ENCODE measurements around the gene STAT3. TPM values are rescaled to one million over a fixed set of nuclear protein-coding genes. Genes with fewer than 3 reads are reported as not detected.
"Not testable (repeated sequence)": the region's sequence is repeated elsewhere in the genome, so short reads cannot be mapped to it uniquely, and the experiment has no call there.

Gene STAT3
- total and polyA plus RNA-seq, 5 donors: 46.9 to 192 (median 102) TPM

- Histone ChIP-seq H3K27ac (ENCODE audit: low read length) (no peak overlapping the region), H3K9me3 (ENCODE audit: control insufficient read depth, low read length) (no peaks in the 10 kb centered on the region), H3K27me3 (ENCODE audit: control insufficient read depth, insufficient read depth) (no peaks in the 10 kb centered on the region), H3K4me1 (ENCODE audit: control insufficient read depth, insufficient read depth, low read length) (no peaks in the 10 kb centered on the region), H3K4me3 (ENCODE audit: low read length) (no peak overlapping the region)
- DNase-seq (no peak), ATAC-seq (no peak)
- intact Hi-C loops (cut with DNase I): no loop called here
- 98% methylated on average over 1 of the region's 1 CpG for WGBS
Observed at GRCh38 chr17:42333053-42333452, 55.2 kb downstream of the STAT3 start.

DNA sequence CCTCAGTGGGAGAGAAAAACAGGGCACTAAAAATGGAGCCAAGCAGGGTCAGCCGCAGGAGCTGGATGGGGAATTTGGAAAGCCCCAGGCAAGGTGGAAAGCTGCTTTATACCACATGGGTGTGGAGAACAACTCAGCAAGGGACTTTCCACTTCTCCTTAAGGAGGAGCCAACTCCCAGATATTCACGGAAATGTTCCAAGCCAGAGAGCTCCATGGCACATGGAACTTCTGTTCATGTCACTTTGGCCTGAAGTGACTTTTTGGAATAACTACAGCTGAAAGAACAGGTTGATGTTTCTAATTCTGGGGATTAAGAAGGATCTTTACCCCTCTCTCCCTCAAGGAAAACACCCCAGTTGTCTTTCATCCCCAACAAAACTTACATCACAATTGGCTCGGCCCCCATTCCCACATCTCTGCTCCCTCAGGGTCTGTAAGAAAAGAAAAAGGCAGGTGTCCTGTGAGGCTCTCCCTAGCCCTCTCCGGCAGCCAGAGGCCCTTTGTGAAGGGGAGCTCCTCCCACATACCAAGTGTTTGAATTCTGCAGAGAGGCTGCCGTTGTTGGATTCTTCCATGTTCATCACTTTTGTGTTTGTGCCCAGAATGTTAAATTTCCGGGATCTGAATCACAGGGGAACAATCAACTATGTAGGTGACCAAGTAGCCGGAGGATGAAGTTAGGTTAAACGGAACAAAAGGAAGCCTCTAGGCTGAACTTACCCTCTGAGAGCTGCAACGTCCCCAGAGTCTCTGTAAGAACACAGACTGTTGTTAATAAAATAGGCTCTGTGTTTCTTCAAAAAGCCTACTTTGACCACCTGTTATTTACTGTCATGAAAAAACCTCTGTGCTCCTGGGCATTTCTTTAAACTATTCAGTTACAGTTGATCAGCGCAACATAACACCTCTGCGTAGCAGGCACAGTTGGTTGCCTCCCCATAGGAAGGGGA, 58.9 kb downstream of the STAT3 start:
- DNase-seq: no peak
- peak; percentile 66 to 75 for ATAC-seq
- WGBS: 40% methylated on average over 11 of the region's 11 CpGs
- Histone ChIP-seq H3K4me3 (ENCODE audit: low read length) (no peak overlapping the region), H3K9me3 (ENCODE audit: control insufficient read depth, low read length) (no peaks in the 10 kb centered on the region), H3K27me3 (ENCODE audit: control insufficient read depth, insufficient read depth) (no peaks in the 10 kb centered on the region), H3K27ac (ENCODE audit: low read length) (no peak overlapping the region), H3K4me1 (ENCODE audit: control insufficient read depth, insufficient read depth, low read length) (no peaks in the 10 kb centered on the region)
- intact Hi-C loops (cut with DNase I): loop anchor here in 2 of 4 donors (10.0 kb wide), 1 partner anchor 186 kb away; no protein-coding TSS in a partner anchor

- ATAC-seq (no peak), DNase-seq (no peak)
- Histone ChIP-seq H3K9me3 (ENCODE audit: control insufficient read depth, low read length) (no peaks in the 10 kb centered on the region), H3K4me3 (ENCODE audit: low read length) (no peak overlapping the region), H3K27me3 (ENCODE audit: control insufficient read depth, insufficient read depth) (no peaks in the 10 kb centered on the region), H3K27ac (ENCODE audit: low read length) (no peak overlapping the region), H3K4me1 (ENCODE audit: control insufficient read depth, insufficient read depth, low read length) (no peaks in the 10 kb centered on the region)
- 83% methylated on average over 7 of the region's 7 CpGs for WGBS
- intact Hi-C loops (cut with DNase I): loop anchor here in 2 of 4 donors (10.0 kb wide), 1 partner anchor 190 kb away; no protein-coding TSS in a partner anchor
Observed at GRCh38 chr17:42325026-42325425, 63.2 kb downstream of the STAT3 start.

GRCh38 chr17:42323268-42323773, 64.9 kb downstream of the STAT3 start:
- Histone ChIP-seq H3K27me3 (ENCODE audit: control insufficient read depth, insufficient read depth) (no peaks in the 10 kb centered on the region), H3K4me1 (ENCODE audit: control insufficient read depth, insufficient read depth, low read length) (no peaks in the 10 kb centered on the region), H3K4me3 (ENCODE audit: low read length) (no peak overlapping the region), H3K27ac (ENCODE audit: low read length) (no peak overlapping the region), H3K9me3 (ENCODE audit: control insufficient read depth, low read length) (no peaks in the 10 kb centered on the region)
- intact Hi-C loops (cut with DNase I): loop anchor here (2.0 to 10.0 kb wide), 5 partner anchors 83 to 204 kb away; no protein-coding TSS in a partner anchor
- ATAC-seq (no peak), DNase-seq (no peak)
- 86% methylated on average over 5 of the region's 5 CpGs for WGBS

GRCh38 chr17:42322382-42323267, 65.6 kb downstream of the STAT3 start:
- Histone ChIP-seq H3K9me3 (ENCODE audit: control insufficient read depth, low read length) (no peaks in the 10 kb centered on the region), H3K27ac (ENCODE audit: low read length) (peak overlapping the region; percentile 14), H3K4me1 (ENCODE audit: control insufficient read depth, insufficient read depth, low read length) (no peaks in the 10 kb centered on the region), H3K4me3 (ENCODE audit: low read length) (no peak overlapping the region), H3K27me3 (ENCODE audit: control insufficient read depth, insufficient read depth) (no peaks in the 10 kb centered on the region)
- ATAC-seq (peak; percentile 68 to 81), DNase-seq (peak; percentile 91 to 97 (median 94))
- WGBS: 37% methylated on average over 10 of the region's 10 CpGs
- intact Hi-C loops (cut with DNase I): loop anchor here (2.0 to 10.0 kb wide), 5 partner anchors 84 to 205 kb away; no protein-coding TSS in a partner anchor

DNA sequence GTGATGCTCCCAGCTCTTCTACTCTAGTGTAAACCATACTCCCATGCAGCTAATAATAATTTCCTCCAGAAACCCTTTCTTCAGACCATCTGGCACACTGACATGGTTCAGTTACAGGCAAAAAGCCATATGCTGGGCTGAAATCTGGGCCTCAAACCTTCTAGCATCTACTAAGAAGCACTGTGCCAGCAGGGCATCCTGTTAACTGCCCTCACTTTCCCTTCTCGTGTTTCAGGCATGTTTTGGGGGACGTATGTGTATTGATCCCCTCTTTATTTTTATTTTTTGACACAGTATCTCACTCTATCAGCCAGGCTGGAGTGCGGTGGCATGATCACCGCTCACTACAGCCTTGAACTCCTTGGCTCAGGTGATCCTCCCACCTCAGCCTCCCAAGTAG, 66.7 kb downstream of the STAT3 start:
- Histone ChIP-seq H3K4me3 (ENCODE audit: low read length) (no peak overlapping the region), H3K9me3 (ENCODE audit: control insufficient read depth, low read length) (no peaks in the 10 kb centered on the region), H3K4me1 (ENCODE audit: control insufficient read depth, insufficient read depth, low read length) (no peaks in the 10 kb centered on the region), H3K27ac (ENCODE audit: low read length) (no peak overlapping the region), H3K27me3 (ENCODE audit: control insufficient read depth, insufficient read depth) (no peaks in the 10 kb centered on the region)
- WGBS: 92% methylated on average over 4 of the region's 4 CpGs
- ATAC-seq: no peak
- no peak for DNase-seq
- intact Hi-C loops (cut with DNase I): loop anchor here (5.0 to 10.0 kb wide), 4 partner anchors 86 to 206 kb away; no protein-coding TSS in a partner anchor

GRCh38 chr17:42317967-42318366, 70.3 kb downstream of the STAT3 start:
- not testable (repeated sequence) for H3K4me1 ChIP-seq (ENCODE audit: control insufficient read depth, insufficient read depth, low read length); H3K27me3 ChIP-seq (ENCODE audit: control insufficient read depth, insufficient read depth); DNase-seq; H3K4me3 ChIP-seq (ENCODE audit: low read length); H3K9me3 ChIP-seq (ENCODE audit: control insufficient read depth, low read length); ATAC-seq; H3K27ac ChIP-seq (ENCODE audit: low read length)
- intact Hi-C loops (cut with DNase I): loop anchor here in 1 of 4 donors (5.0 kb wide), 1 partner anchor 84 kb away; no protein-coding TSS in a partner anchor
- 93% methylated on average over 6 of the region's 6 CpGs for WGBS

GRCh38 chr17:42317266-42317845, 70.9 kb downstream of the STAT3 start:
- Histone ChIP-seq H3K27me3 (ENCODE audit: control insufficient read depth, insufficient read depth) (no peaks in the 10 kb centered on the region), H3K9me3 (ENCODE audit: control insufficient read depth, low read length) (no peaks in the 10 kb centered on the region), H3K4me1 (ENCODE audit: control insufficient read depth, insufficient read depth, low read length) (peaks cover 3% of the 10 kb centered on the region), H3K27ac (ENCODE audit: low read length) (no peak overlapping the region), H3K4me3 (ENCODE audit: low read length) (no peak overlapping the region)
- ATAC-seq (no peak), DNase-seq (no peak)
- WGBS: 41% methylated on average over 5 of the region's 5 CpGs
- intact Hi-C loops (cut with DNase I): loop anchor here in 1 of 4 donors (5.0 kb wide), 1 partner anchor 85 kb away; no protein-coding TSS in a partner anchor

- no peak overlapping the region for H3K27ac ChIP-seq (ENCODE audit: low read length)
- DNase-seq (no peak), ATAC-seq (no peak)
- H3K4me3 ChIP-seq (ENCODE audit: low read length): no peak overlapping the region
- H3K4me1 ChIP-seq (ENCODE audit: control insufficient read depth, insufficient read depth, low read length): peaks cover 3% of the 10 kb centered on the region
- intact Hi-C loops (cut with DNase I): loop anchor here in 1 of 4 donors (5.0 kb wide), 1 partner anchor 86 kb away; no protein-coding TSS in a partner anchor
- H3K9me3 ChIP-seq (ENCODE audit: control insufficient read depth, low read length): no peaks in the 10 kb centered on the region
- 81% methylated on average over 4 of the region's 4 CpGs for WGBS
- H3K27me3 ChIP-seq (ENCODE audit: control insufficient read depth, insufficient read depth): no peaks in the 10 kb centered on the region
Observed at GRCh38 chr17:42316755-42317154, 71.5 kb downstream of the STAT3 start.
